ENCODE measurements around the gene KCNMA1.
"Not testable (repeated sequence)": the region's sequence is repeated elsewhere in the genome, so short reads cannot be mapped to it uniquely, and the experiment has no call there.

The KCNMA1 gene

GRCh38 chr10:77359950-77360520 is 277.6 kb downstream of the KCNMA1 start:
- in situ Hi-C loops (cut with HindIII; ENCODE audit: low sequenced_read_pairs): no loop called here

- in situ Hi-C loops (cut with HindIII; ENCODE audit: low sequenced_read_pairs): no loop called here
These were observed 278.3 kb downstream of the KCNMA1 start for GRCh38 chr10:77359287-77359691.

GRCh38 chr10:77358656-77359055 is 279.0 kb downstream of the KCNMA1 start:
- in situ Hi-C loops (cut with HindIII; ENCODE audit: low sequenced_read_pairs): no loop called here

GRCh38 chr10:77357611-77358310 is 279.8 kb downstream of the KCNMA1 start:
- in situ Hi-C loops (cut with HindIII; ENCODE audit: low sequenced_read_pairs): no loop called here

- in situ Hi-C loops (cut with HindIII; ENCODE audit: low sequenced_read_pairs): no loop called here
These were observed 280.4 kb downstream of the KCNMA1 start for GRCh38 chr10:77357185-77357584.

- in situ Hi-C loops (cut with HindIII; ENCODE audit: low sequenced_read_pairs): no loop called here
These were observed 281.8 kb downstream of the KCNMA1 start for GRCh38 chr10:77355844-77356243.

GRCh38 chr10:77351386-77351785 is 286.2 kb downstream of the KCNMA1 start:
- in situ Hi-C loops (cut with HindIII; ENCODE audit: low sequenced_read_pairs): no loop called here

GRCh38 chr10:77350711-77351119 is 286.9 kb downstream of the KCNMA1 start:
- in situ Hi-C loops (cut with HindIII; ENCODE audit: low sequenced_read_pairs): no loop called here

GRCh38 chr10:77350134-77350533 is 287.5 kb downstream of the KCNMA1 start:
- in situ Hi-C loops (cut with HindIII; ENCODE audit: low sequenced_read_pairs): no loop called here

- in situ Hi-C loops (cut with HindIII; ENCODE audit: low sequenced_read_pairs): loop anchor here (5.0 kb wide), 1 partner anchor 37 kb away; no protein-coding TSS in a partner anchor
These were observed 288.4 kb downstream of the KCNMA1 start for GRCh38 chr10:77349226-77349625.

GRCh38 chr10:77348751-77349150 is 288.9 kb downstream of the KCNMA1 start:
- in situ Hi-C loops (cut with HindIII; ENCODE audit: low sequenced_read_pairs): loop anchor here (5.0 kb wide), 1 partner anchor 36 kb away; no protein-coding TSS in a partner anchor

GRCh38 chr10:77348082-77348481 is 289.5 kb downstream of the KCNMA1 start:
- in situ Hi-C loops (cut with HindIII; ENCODE audit: low sequenced_read_pairs): loop anchor here (5.0 kb wide), 1 partner anchor 36 kb away; no protein-coding TSS in a partner anchor

- in situ Hi-C loops (cut with HindIII; ENCODE audit: low sequenced_read_pairs): loop anchor here (5.0 kb wide), 1 partner anchor 35 kb away; no protein-coding TSS in a partner anchor
These were observed 290.6 kb downstream of the KCNMA1 start for GRCh38 chr10:77347052-77347451.

GRCh38 chr10:77341055-77341454 is 296.6 kb downstream of the KCNMA1 start:
- in situ Hi-C loops (cut with HindIII; ENCODE audit: low sequenced_read_pairs): no loop called here

GRCh38 chr10:77339872-77340271 is 297.7 kb downstream of the KCNMA1 start:
- in situ Hi-C loops (cut with HindIII; ENCODE audit: low sequenced_read_pairs): not testable (repeated sequence)

- in situ Hi-C loops (cut with HindIII; ENCODE audit: low sequenced_read_pairs): no loop called here
These were observed 298.4 kb downstream of the KCNMA1 start for GRCh38 chr10:77339166-77339565.

GRCh38 chr10:77338143-77338542 is 299.5 kb downstream of the KCNMA1 start:
- in situ Hi-C loops (cut with HindIII; ENCODE audit: low sequenced_read_pairs): no loop called here

GRCh38 chr10:77334501-77334900 is 303.1 kb downstream of the KCNMA1 start:
- in situ Hi-C loops (cut with HindIII; ENCODE audit: low sequenced_read_pairs): no loop called here

GRCh38 chr10:77333610-77334340 is 303.8 kb downstream of the KCNMA1 start:
- in situ Hi-C loops (cut with HindIII; ENCODE audit: low sequenced_read_pairs): no loop called here

GRCh38 chr10:77332256-77332655 is 305.4 kb downstream of the KCNMA1 start:
- in situ Hi-C loops (cut with HindIII; ENCODE audit: low sequenced_read_pairs): no loop called here

- in situ Hi-C loops (cut with HindIII; ENCODE audit: low sequenced_read_pairs): loop anchor here (5.0 kb wide), 1 partner anchor 66 kb away; no protein-coding TSS in a partner anchor
These were observed 309.3 kb downstream of the KCNMA1 start for GRCh38 chr10:77328272-77328816.
